Neuronal stem cell (in vitro differentiated cells): ENCODE measurements around the gene ACP3.

Experiments
- DNase-seq: peaks from one replicate; pipeline ENCODE4 v3.0.0-alpha.2; 2013; ENCODE audit warnings: low spot score
- H2AFZ ChIP-seq: one replicate; pipeline ENCODE4 v1.6.1; 2013; ENCODE audit warnings: mild to moderate bottlenecking, low read length, inconsistent platforms
- H2AK5ac ChIP-seq: 2 replicates; pipeline ENCODE4 v1.6.1; 2013; ENCODE audit warnings: low read depth, mild to moderate bottlenecking, inconsistent platforms, low read length, moderate library complexity, mixed read lengths
- H2BK120ac ChIP-seq: 2 replicates; pipeline ENCODE4 v1.6.1; 2013; ENCODE audit warnings: low read depth, mild to moderate bottlenecking, inconsistent platforms, low read length, moderate library complexity, mixed read lengths
- H2BK12ac ChIP-seq: one replicate; pipeline ENCODE4 v1.6.1; 2013; ENCODE audit warnings: low read length, inconsistent platforms
- H2BK15ac ChIP-seq: 2 replicates; pipeline ENCODE4 v1.6.1; 2013; ENCODE audit warnings: mild to moderate bottlenecking, low read length, inconsistent platforms, mixed read lengths
- H2BK5ac ChIP-seq: one replicate; pipeline ENCODE4 v1.6.1; 2013; ENCODE audit warnings: inconsistent platforms, mild to moderate bottlenecking, low read length, moderate library complexity
- H3K14ac ChIP-seq: one replicate; pipeline ENCODE4 v1.6.1; 2013; ENCODE audit warnings: low read length, inconsistent platforms
- H3K18ac ChIP-seq: 2 replicates; pipeline ENCODE4 v1.6.1; 2013; ENCODE audit warnings: low read length, inconsistent platforms
- H3K23ac ChIP-seq: 2 replicates; pipeline ENCODE4 v1.6.1; 2013; ENCODE audit warnings: low read depth, mild to moderate bottlenecking, mixed read lengths, low read length, inconsistent platforms; ENCODE audit not compliant: poor library complexity
- H3K27ac ChIP-seq: replicated peaks from 3 replicates; pipeline ENCODE4 v1.5.1; 2013; ENCODE audit warnings: low read length, inconsistent platforms
- H3K27me3 ChIP-seq, 3 experiments: 2 replicates each; pipeline ENCODE4 v1.6.1; 2013; ENCODE audit warnings: low read length in 3 of 3, mild to moderate bottlenecking in 2 of 3, inconsistent platforms in 1 of 3, low read depth in 1 of 3, mixed read lengths in 1 of 3, moderate library complexity in 1 of 3; ENCODE audit not compliant: control insufficient read depth in 3 of 3, insufficient read depth in 3 of 3
- H3K36me3 ChIP-seq, 2 donors: replicated peaks in 1 of 2; 2 replicates each; pipeline ENCODE4 v1.6.1; 2013; ENCODE audit warnings: low read length in 2 of 2; ENCODE audit not compliant: control insufficient read depth in 2 of 2, insufficient read depth in 2 of 2
- H3K4ac ChIP-seq: 2 replicates; pipeline ENCODE4 v1.6.1; 2013; ENCODE audit warnings: inconsistent platforms, mild to moderate bottlenecking, low read length, moderate library complexity
- H3K4me1 ChIP-seq, 2 donors: 1 replicate in 1 of 2; 2 replicates in 1 of 2; pipeline ENCODE4 v1.6.1; 2013; ENCODE audit warnings: low read length in 2 of 2, low read depth in 1 of 2; ENCODE audit not compliant: control insufficient read depth in 2 of 2, insufficient read depth in 1 of 2
- H3K4me2 ChIP-seq: one replicate; pipeline ENCODE4 v1.6.1; 2013; ENCODE audit warnings: mild to moderate bottlenecking, low read length, inconsistent platforms; ENCODE audit not compliant: insufficient read depth, poor library complexity, severe bottlenecking
- H3K4me3 ChIP-seq, 2 donors: 2 replicates each; pipeline ENCODE4 v1.5.1; 2013; ENCODE audit warnings: low read length in 2 of 2, mild to moderate bottlenecking in 2 of 2, inconsistent platforms in 1 of 2, moderate library complexity in 1 of 2
- H3K79me1 ChIP-seq: one replicate; pipeline ENCODE4 v1.6.1; 2013; ENCODE audit warnings: low read depth, mild to moderate bottlenecking, inconsistent platforms, low read length, moderate library complexity
- H3K9ac ChIP-seq: one replicate; pipeline ENCODE4 v1.6.1; 2013; ENCODE audit warnings: mild to moderate bottlenecking, low read depth, low read length, inconsistent platforms; ENCODE audit not compliant: poor library complexity
- H3K9me3 ChIP-seq, 2 donors: replicated peaks in 1 of 2; 2 replicates each; pipeline versions ENCODE3 to v1.6.1; 2013; ENCODE audit warnings: low read length in 2 of 2, mild to moderate bottlenecking in 2 of 2, inconsistent platforms in 1 of 2, low read depth in 1 of 2, mixed read lengths in 1 of 2, moderate library complexity in 1 of 2; ENCODE audit not compliant: control insufficient read depth in 2 of 2, insufficient read depth in 1 of 2
- H4K8ac ChIP-seq: one replicate; pipeline ENCODE4 v1.6.1; 2013; ENCODE audit warnings: low read depth, mild to moderate bottlenecking, inconsistent platforms, low read length, moderate library complexity
- H4K91ac ChIP-seq: one replicate; pipeline ENCODE4 v1.6.1; 2013; ENCODE audit warnings: low read length, low read depth, mild to moderate bottlenecking, inconsistent platforms; ENCODE audit not compliant: poor library complexity
- WGBS, 2 donors: extraction: QIAGEN DNeasy Blood & Tissue Kit; methylation state at CpG; one replicate each; pipeline ENCODE4 v1.1.7; 2013; ENCODE audit warnings: missing lambda C conversion rate in 2 of 2, mixed read lengths in 1 of 2; ENCODE audit not compliant: insufficient read length in 2 of 2, insufficient replicate concordance in 1 of 2; ENCODE audit errors: extremely low coverage in 2 of 2; 5-methylcytosine and 5-hydroxymethylcytosine counted together

Gene ACP3

DNA sequence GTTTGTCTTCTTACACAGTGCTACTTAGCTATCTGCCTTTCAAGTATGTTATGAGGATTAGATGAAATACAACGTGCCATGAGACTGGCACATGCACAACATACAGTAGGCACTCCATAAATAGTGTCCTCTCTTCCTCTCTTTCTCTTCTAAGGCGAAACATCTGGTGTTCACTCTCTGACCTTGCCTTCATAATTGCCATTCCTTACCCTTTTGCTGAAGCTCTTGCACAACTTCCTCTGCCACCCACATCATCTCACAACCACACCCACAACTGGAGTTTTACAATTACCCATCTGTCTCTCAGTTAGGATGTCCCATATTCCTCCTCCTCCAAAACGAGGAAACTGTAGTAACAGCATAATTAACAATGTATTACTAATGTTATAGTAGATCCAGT, 26.4 kb upstream of the ACP3 start:
- no peak overlapping the region for H2BK15ac ChIP-seq
- no peaks in the 10 kb centered on the region for H3K27me3 ChIP-seq
- no peak overlapping the region for H3K9ac ChIP-seq
- H3K4ac ChIP-seq = no peak overlapping the region
- no peak overlapping the region for H3K4me3 ChIP-seq
- H3K36me3 ChIP-seq = no peaks in the 10 kb centered on the region
- H2AK5ac ChIP-seq = no peak overlapping the region
- H3K18ac ChIP-seq = no peak overlapping the region
- no CpG with 5 or more reads among the region's 3 CpGs for WGBS, 2 donors
- no peak overlapping the region for H3K4me2 ChIP-seq
- no peak overlapping the region for H4K91ac ChIP-seq
- H3K23ac ChIP-seq = no peak overlapping the region
- no peaks in the 10 kb centered on the region for H3K4me1 ChIP-seq
- H3K14ac ChIP-seq = no peak overlapping the region
- H2BK5ac ChIP-seq = no peak overlapping the region
- no peak overlapping the region for H3K27ac ChIP-seq
- no peak overlapping the region for H2BK120ac ChIP-seq
- H3K79me1 ChIP-seq = no peaks in the 10 kb centered on the region
- H2BK12ac ChIP-seq = no peak overlapping the region
- no peaks in the 10 kb centered on the region for H3K9me3 ChIP-seq
- no peak overlapping the region for H4K8ac ChIP-seq
- DNase-seq = no peak
- no peak overlapping the region for H2AFZ ChIP-seq

DNA sequence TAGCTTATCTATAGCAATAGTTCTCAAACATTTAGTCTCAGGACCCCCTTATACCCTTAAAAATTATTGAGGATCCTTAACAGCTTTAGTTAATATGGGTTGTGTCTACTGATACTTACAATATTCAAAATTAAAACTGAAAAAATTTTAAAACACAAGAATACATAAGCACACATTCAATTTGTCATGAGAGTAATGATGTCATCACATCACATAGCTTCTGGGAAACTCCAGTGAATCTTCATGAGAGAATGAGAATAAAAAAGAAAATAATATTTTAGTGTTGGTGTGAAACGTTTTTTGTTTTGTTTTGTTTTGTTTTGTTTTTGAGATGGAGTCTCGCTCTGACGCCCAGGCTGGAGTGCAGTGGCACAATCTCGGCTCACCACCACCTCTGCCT, 25.2 kb upstream of the ACP3 start:
- WGBS, 2 donors = 100% methylated on average over 2 of the region's 4 CpGs; no CpG with 5 or more reads in 1 of the 2 donors
- Histone ChIP-seq H2BK15ac (no peak overlapping the region), H3K4me3 (no peak overlapping the region), H3K27me3 (no peaks in the 10 kb centered on the region), H3K79me1 (no peaks in the 10 kb centered on the region), H4K91ac (no peak overlapping the region), H2BK5ac (no peak overlapping the region), H3K23ac (no peak overlapping the region), H3K9me3 (no peaks in the 10 kb centered on the region), H3K9ac (no peak overlapping the region), H2BK120ac (no peak overlapping the region), H3K18ac (no peak overlapping the region), H2AK5ac (no peak overlapping the region), H3K36me3 (no peaks in the 10 kb centered on the region), H3K27ac (no peak overlapping the region), H3K4me1 (no peaks in the 10 kb centered on the region), H4K8ac (no peak overlapping the region), H3K4ac (no peak overlapping the region), H2BK12ac (no peak overlapping the region), H3K14ac (no peak overlapping the region), H2AFZ (no peak overlapping the region), H3K4me2 (no peak overlapping the region)
- no peak for DNase-seq

DNA sequence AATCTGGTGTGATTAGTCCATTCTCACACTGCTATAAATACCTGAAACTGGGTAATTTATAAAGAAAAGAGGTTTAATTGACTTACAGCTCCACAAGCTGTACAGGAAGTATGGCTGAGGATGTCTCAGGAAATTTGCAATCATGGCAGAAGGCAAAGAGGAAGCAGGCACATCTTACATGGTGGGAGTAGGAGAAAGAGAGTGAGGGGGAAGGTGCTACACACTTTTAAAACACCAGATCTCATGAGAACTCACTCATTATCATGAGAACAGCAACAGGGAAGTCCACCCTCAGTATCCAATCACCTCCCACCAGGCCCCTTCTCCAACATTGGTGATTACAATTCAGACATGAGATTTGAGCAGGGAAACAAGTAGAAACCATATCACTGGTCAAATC, 24.0 kb upstream of the ACP3 start:
- no peaks in the 10 kb centered on the region for H3K79me1 ChIP-seq
- no peak for DNase-seq
- H2BK5ac ChIP-seq = no peak overlapping the region
- H3K4me3 ChIP-seq = no peak overlapping the region
- H3K27ac ChIP-seq = no peak overlapping the region
- no peak overlapping the region for H2BK120ac ChIP-seq
- no peak overlapping the region for H2BK12ac ChIP-seq
- no peak overlapping the region for H3K9ac ChIP-seq
- no peak overlapping the region for H3K4me2 ChIP-seq
- no peak overlapping the region for H4K91ac ChIP-seq
- no peak overlapping the region for H3K4ac ChIP-seq
- no peak overlapping the region for H4K8ac ChIP-seq
- no peak overlapping the region for H3K23ac ChIP-seq
- H3K36me3 ChIP-seq = no peaks in the 10 kb centered on the region
- no peak overlapping the region for H2BK15ac ChIP-seq
- H3K18ac ChIP-seq = no peak overlapping the region
- no peak overlapping the region for H2AFZ ChIP-seq
- no peaks in the 10 kb centered on the region for H3K27me3 ChIP-seq
- no peaks in the 10 kb centered on the region for H3K4me1 ChIP-seq
- no peak overlapping the region for H2AK5ac ChIP-seq
- no peak overlapping the region for H3K14ac ChIP-seq
- no peaks in the 10 kb centered on the region for H3K9me3 ChIP-seq

DNA sequence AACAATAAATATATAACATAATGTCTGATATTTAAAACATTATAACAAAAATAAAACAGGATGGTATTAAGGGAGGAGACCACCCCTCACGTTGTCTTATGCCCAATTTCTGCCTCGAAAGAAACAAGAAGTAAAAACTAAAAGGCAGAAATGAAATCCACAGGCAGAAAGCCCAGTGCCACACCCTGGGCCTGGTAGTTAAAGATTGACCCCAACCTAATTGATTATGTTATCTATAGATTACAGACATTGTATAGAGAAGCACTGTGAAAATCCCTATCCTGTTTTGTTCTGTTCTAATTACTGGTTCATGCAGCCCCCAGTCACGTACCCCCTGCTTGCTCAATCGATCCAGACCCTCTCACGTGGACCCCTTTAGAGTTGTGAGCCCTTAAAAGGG, 22.3 kb upstream of the ACP3 start:
- Histone ChIP-seq H3K14ac (no peak overlapping the region), H2AK5ac (no peak overlapping the region), H3K27ac (no peak overlapping the region), H4K8ac (no peak overlapping the region), H3K18ac (no peak overlapping the region), H2BK5ac (no peak overlapping the region), H3K9me3 (no peaks in the 10 kb centered on the region), H2AFZ (no peak overlapping the region), H3K4me1 (no peaks in the 10 kb centered on the region), H3K4ac (no peak overlapping the region), H3K79me1 (no peaks in the 10 kb centered on the region), H2BK15ac (no peak overlapping the region), H3K36me3 (no peaks in the 10 kb centered on the region), H3K27me3 (no peaks in the 10 kb centered on the region), H3K23ac (no peak overlapping the region), H4K91ac (no peak overlapping the region), H3K4me2 (no peak overlapping the region), H3K9ac (no peak overlapping the region), H3K4me3 (no peak overlapping the region), H2BK120ac (no peak overlapping the region), H2BK12ac (no peak overlapping the region)
- no CpG with 5 or more reads among the region's 5 CpGs for WGBS, 2 donors
- DNase-seq = no peak
